Thyroid gland (tissue), 4 donors: ENCODE measurements around the gene NLGN1. TPM values are rescaled to one million over a fixed set of nuclear protein-coding genes. Genes with fewer than 3 reads are reported as not detected.

Experiments used
- DNase-seq, 2 donors: peaks; one replicate each; pipeline ENCODE4 v3.0.0-alpha.2; 2019
- H3K27ac ChIP-seq, 3 donors: fragments of 200-600 bp; sonication (generic); 1 replicate in 2 of 3; 2 replicates in 1 of 3; pipeline ENCODE4 v1.5.1; 2016 to 2019; ENCODE audit warnings: mild to moderate bottlenecking in 1 of 3, moderate library complexity in 1 of 3
- H3K27me3 ChIP-seq: fragments of 200-600 bp; sonication (generic); one replicate; pipeline ENCODE4 v1.5.1; 2019
- H3K36me3 ChIP-seq, 2 donors: fragments of 200-600 bp; sonication (generic); one replicate each; pipeline ENCODE4 v1.5.1; 2016 to 2019
- H3K4me1 ChIP-seq, 2 donors: fragments of 200-600 bp; sonication (generic); one replicate each; pipeline ENCODE4 v1.5.1; 2017 to 2019
- H3K4me3 ChIP-seq, 3 donors: fragments of 200-600 bp; sonication (generic); replicated peaks in 1 of 3; 1 replicate in 2 of 3; 2 replicates in 1 of 3; pipeline ENCODE4 v1.5.1; 2016; ENCODE audit warnings: mild to moderate bottlenecking in 1 of 3
- H3K9me3 ChIP-seq: fragments of 200-600 bp; sonication (generic); one replicate; pipeline ENCODE4 v1.5.1; 2017
- CTCF ChIP-seq, 6 experiments: fragments of 200-600 bp in 3 of 6; fragments of 450-650 bp in 3 of 6; sonication (generic) in 3 of 6; IDR thresholded peaks; one replicate each; pipeline ENCODE4 v1.5.1; 2016 to 2019; ENCODE audit warnings: antibody characterized with exemption in 6 of 6, mild to moderate bottlenecking in 2 of 6, inconsistent platforms in 1 of 6, moderate library complexity in 1 of 6
- POLR2A ChIP-seq, 2 donors: fragments of 450-650 bp; IDR thresholded peaks; one replicate each; pipeline ENCODE4 v1.6.1; 2017; ENCODE audit warnings: antibody characterized with exemption in 2 of 2, mild to moderate bottlenecking in 2 of 2, moderate library complexity in 1 of 2
- WGBS, 2 donors: methylation state at CpG; one replicate each; pipeline ENCODE4 v1.1.5; 2017; 5-methylcytosine and 5-hydroxymethylcytosine counted together
- intact Hi-C: fragments of 100-400 bp; cut with DNase I; formaldehyde crosslinking; loops from one replicate; pipeline ENCODE4 v1.15.1; 2023
- total RNA-seq, 4 donors: library from RNA; depleted of rRNA; stranded (reverse); fragments of >200 nt; gene quantifications; one replicate each; pipeline ENCODE4 v1.2.3, GENCODE V29; 2016

Gene NLGN1
- total RNA-seq, 4 donors from 2014 or later, result 2.4 to 13.9 (median 2.9) TPM

GRCh38 chr3:173618703-173619102, 221.2 kb downstream of the NLGN1 start:
- intact Hi-C loops, result no loop called here
- H3K27ac ChIP-seq, result no peak overlapping the region
- no peaks in the 10 kb centered on the region for H3K36me3 ChIP-seq
- H3K27me3 ChIP-seq, result no peaks in the 10 kb centered on the region
- WGBS, 2 donors, result 11 to 25% methylated on average over 4 of the region's 4 CpGs
- peak; percentile 33 to 63 for DNase-seq
- TF ChIP-seq POLR2A (IDR thresholded peaks at IDR 0.05), result no peak
- no peak for TF ChIP-seq CTCF (IDR thresholded peaks at IDR 0.05)
- no peak overlapping the region for H3K4me3 ChIP-seq
- peaks cover 0 to 7% of the 10 kb centered on the region in 2 donors for H3K4me1 ChIP-seq
- no peaks in the 10 kb centered on the region for H3K9me3 ChIP-seq

DNA sequence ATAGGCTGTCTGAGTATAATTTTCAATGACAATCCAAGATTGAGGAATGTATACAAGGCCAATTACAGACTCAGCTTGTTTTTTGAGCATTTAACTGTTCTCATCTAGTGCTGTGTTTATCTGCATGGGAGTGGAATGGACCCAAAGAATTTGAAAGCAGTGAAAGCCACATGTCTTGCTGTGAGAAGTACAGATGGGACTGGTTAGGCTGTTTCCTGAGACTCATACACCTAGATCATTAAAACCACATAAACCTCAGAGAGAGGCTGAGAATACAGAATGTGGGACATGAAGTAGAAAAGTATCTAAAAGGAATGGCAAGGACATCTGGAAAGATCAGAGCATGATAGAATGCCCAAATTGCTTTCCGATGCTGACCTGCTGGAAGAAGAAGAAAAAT, 224.6 kb downstream of the NLGN1 start:
- 91 to 100% methylated on average over 1 of the region's 1 CpG for WGBS, 2 donors
- intact Hi-C loops, result no loop called here
- no peak for DNase-seq
- Histone ChIP-seq H3K27me3 (no peaks in the 10 kb centered on the region), H3K27ac (no peak overlapping the region), H3K9me3 (no peaks in the 10 kb centered on the region), H3K36me3 (no peaks in the 10 kb centered on the region), H3K4me1 (peaks cover 0 to 14% of the 10 kb centered on the region in 2 donors), H3K4me3 (no peak overlapping the region)
- TF ChIP-seq CTCF (IDR thresholded peaks at IDR 0.05) (no peak), POLR2A (IDR thresholded peaks at IDR 0.05) (no peak)

- intact Hi-C loops, result no loop called here
- H3K27me3 ChIP-seq, result no peaks in the 10 kb centered on the region
- 79 to 85% methylated on average over 3 of the region's 3 CpGs for WGBS, 2 donors
- H3K27ac ChIP-seq, result no peak overlapping the region
- no peak overlapping the region for H3K4me3 ChIP-seq
- H3K36me3 ChIP-seq, result no peaks in the 10 kb centered on the region
- TF ChIP-seq POLR2A (IDR thresholded peaks at IDR 0.05), result no peak
- no peak for TF ChIP-seq CTCF (IDR thresholded peaks at IDR 0.05)
- no peak for DNase-seq
- no peaks in the 10 kb centered on the region for H3K9me3 ChIP-seq
- H3K4me1 ChIP-seq, result peaks cover 0 to 12% of the 10 kb centered on the region in 2 donors
These were observed 226.5 kb downstream of the NLGN1 start for GRCh38 chr3:173624086-173624485.

DNA sequence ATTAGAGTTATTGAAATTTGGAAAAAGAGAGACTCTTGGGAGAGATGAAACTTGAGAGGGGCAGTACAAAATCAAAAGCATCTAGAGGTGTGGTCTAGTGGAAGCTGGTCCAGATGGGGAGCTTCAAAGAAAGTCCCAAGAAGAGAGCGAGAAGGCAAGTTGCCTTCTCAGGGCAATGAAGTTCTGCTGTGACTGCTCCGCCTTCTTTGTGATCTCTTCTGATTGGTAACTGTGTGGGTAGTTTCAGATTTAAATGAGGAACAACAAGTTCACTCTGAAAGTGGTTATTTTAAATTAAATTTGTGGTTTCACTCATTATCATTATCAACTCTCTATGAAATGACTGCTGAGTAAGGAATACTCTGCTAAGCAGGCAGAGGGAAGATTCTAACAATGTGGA, 233.3 kb downstream of the NLGN1 start:
- H3K27ac ChIP-seq, result no peak overlapping the region
- TF ChIP-seq CTCF (IDR thresholded peaks at IDR 0.05), result no peak
- no peak for TF ChIP-seq POLR2A (IDR thresholded peaks at IDR 0.05)
- no peaks in the 10 kb centered on the region for H3K9me3 ChIP-seq
- H3K4me1 ChIP-seq, result peaks cover 0 to 12% of the 10 kb centered on the region in 2 donors
- no peak for DNase-seq
- WGBS, 2 donors, result 92 to 93% methylated on average over 2 of the region's 2 CpGs
- intact Hi-C loops, result no loop called here
- no peak overlapping the region for H3K4me3 ChIP-seq
- no peaks in the 10 kb centered on the region for H3K36me3 ChIP-seq
- no peaks in the 10 kb centered on the region for H3K27me3 ChIP-seq

DNA sequence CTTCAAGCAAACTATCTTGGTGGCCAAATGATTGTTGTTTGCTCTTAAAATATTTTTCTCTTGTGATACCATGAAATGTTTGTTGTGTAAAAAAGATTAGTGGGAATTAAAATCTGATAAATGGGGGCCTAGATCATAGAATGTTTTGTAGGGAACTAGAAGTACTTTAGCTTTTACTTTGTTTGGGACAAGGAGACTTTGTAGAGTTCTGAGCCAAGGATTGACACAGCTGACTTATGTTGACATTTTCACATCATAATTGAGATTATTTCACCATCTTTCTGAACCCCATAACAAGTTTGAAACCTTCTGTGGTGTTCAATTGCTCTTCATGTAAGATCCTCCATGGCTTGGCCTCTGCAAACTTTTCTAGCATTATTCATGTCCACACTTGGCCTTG, 235.4 kb downstream of the NLGN1 start:
- no peak overlapping the region for H3K4me3 ChIP-seq
- no peak for DNase-seq
- no peaks in the 10 kb centered on the region for H3K4me1 ChIP-seq
- no peaks in the 10 kb centered on the region for H3K36me3 ChIP-seq
- no peak overlapping the region for H3K27ac ChIP-seq
- intact Hi-C loops, result no loop called here
- no peaks in the 10 kb centered on the region for H3K27me3 ChIP-seq
- no peaks in the 10 kb centered on the region for H3K9me3 ChIP-seq
- TF ChIP-seq POLR2A (IDR thresholded peaks at IDR 0.05) (no peak), CTCF (IDR thresholded peaks at IDR 0.05) (no peak)
